Measurements from ENCODE around the gene NEK2.
"Not testable (repeated sequence)": the region's sequence is repeated elsewhere in the genome, so short reads cannot be mapped to it uniquely, and the experiment has no call there.

NEK2 gene

DNA sequence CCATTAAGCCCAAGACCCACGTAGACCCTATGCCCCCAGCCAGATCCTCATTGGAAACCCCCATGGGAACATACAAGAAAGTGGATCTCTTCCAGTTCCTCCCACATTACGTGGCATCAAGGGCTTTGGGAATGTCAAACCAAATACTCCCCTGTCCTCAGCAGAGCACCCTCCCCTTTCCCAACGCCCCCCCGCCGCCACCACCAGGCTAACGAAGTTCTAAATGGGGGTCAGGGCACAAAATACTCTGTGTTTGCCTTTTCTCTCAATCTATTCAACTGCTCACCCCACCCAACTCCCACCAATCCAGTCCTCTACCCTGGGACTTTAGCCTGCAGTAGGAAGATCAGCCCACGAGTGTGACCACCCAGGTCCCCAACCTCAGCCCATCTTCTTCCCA, 24.5 kb downstream of the NEK2 start:
- no peak for DNase-seq (ENCODE audit: low spot score)

DNA sequence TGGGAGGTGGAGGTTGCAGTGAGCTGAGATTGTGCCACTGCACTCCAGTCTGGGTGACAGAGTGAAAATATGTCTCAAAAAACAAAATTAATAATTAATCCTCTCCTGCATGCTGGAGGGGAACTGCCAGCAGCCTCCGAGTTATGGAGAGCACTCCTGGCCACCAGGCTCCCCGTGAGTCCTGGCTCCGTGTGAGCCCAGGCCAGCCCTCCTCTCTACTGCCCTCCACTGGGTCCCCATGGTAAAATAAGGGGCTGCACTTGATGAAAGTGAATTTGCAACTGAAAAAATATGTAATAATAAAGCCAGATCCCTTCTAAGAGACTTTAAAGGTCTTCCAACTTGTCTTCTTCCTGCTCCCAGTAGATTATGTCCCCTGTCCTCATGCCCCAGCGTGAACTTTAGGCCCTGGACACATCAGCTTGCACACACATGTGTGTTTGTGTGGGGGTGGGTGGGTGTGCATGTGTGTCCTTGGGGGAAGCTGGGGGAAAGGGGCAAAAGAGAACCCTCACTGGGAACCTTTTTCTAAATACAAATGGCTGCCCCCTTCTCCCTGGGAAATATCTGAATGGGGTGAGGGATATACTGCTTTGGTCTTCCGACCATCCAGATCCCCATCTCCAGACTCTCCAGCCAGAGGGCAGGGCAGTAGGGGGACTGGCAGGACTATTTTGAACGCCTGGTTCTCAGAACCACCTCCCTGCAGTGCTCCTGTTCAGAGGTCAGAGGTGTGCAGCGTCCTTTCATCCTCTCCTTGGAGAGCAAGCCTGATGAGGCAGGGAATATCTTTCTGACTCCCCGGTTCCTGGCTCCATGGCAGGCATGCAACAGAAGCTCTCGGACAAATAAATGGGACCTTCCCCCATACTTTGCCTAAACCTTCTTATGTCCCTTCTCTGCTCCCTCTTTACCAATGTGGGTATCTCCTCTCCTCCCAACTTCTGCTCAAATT, 26.2 kb downstream of the NEK2 start:
- DNase-seq (ENCODE audit: low spot score), result peak; percentile 54

GRCh38 chr1:211648336-211648735, 27.1 kb downstream of the NEK2 start:
- DNase-seq (ENCODE audit: low spot score), result no peak

- DNase-seq (ENCODE audit: low spot score), result no peak
These were observed 27.7 kb downstream of the NEK2 start for GRCh38 chr1:211647711-211648121.

DNA sequence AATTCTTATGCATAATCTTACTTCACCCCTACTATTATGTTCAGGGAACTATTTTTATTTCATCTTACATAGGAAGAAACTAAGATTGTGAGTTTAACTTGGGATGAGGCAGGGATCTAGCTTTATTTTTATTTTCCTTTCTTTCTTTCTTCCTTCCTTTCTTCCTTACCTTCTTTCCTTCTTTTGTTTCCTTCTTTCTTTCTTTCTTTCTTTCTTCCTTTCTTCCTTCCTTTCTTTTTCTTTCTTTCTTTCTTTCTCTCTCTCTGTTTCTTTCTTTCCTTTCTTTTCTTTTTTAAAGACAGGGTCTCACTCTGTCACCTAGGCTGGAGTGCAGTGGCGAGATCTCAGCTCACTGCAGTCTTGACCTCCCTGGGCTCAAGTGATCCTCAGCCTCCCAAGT, 28.9 kb downstream of the NEK2 start:
- no peak for DNase-seq (ENCODE audit: low spot score)

DNA sequence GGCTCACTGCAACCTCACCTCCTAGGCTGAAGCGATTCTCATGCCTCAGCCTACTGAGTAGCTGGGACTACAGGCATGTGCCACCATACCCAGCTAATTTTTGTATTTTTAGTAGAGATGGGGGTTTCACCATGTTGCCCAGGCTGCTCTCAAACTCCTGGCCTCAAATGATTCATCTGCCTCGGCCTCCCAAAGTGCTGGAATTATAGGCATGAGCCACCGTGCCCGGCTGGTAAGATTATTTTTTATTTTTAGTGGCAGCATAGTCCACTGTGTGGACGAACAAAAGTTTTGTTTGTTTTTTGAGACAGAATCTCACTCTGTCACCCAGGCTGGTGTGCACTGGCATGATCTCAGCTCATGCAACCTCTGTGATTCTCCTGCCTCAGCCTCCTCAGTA, 29.8 kb downstream of the NEK2 start:
- DNase-seq (ENCODE audit: low spot score), result not testable (repeated sequence)

DNA sequence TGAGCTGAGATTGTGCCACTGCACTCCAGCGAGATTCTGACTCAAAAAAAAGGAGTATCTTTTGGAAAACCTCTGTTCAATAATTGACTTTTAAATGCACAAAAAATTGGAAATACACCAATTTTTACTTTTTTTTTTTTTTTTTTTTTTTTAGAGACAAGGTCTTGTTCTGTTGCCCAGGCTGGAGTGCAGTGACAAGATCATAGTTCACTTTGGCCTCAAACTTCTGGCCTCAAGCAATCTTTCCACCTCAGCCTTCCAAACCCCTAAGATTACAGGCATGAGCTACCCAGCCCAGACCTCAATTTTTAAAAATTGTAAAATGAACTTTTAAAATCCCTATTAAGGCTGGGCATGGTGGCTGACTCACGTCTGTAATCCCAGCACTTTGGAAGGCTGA, 30.8 kb downstream of the NEK2 start:
- DNase-seq (ENCODE audit: low spot score), result no peak

GRCh38 chr1:211643324-211644212, 31.9 kb downstream of the NEK2 start:
- no peak for DNase-seq (ENCODE audit: low spot score)

DNA sequence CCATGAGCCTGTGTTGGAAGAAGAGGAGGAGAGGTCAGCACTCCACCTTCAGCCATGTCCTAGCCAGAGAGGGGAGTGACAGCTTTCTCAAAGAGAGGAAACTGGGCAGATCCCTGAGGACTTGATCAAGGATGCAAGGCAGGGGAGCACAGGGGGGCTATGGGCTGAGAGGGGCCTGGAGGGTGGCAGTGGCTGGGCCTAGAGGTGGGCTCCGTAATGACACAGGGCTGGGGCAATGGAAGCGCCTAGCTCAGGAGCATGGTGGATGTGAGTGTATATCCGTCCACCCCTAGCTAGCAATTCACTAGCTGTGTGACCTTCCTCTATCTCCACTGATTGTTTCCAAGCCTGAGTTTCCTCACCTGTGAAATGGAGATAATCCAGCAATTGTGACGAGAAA, 32.6 kb downstream of the NEK2 start:
- DNase-seq (ENCODE audit: low spot score), result no peak

DNA sequence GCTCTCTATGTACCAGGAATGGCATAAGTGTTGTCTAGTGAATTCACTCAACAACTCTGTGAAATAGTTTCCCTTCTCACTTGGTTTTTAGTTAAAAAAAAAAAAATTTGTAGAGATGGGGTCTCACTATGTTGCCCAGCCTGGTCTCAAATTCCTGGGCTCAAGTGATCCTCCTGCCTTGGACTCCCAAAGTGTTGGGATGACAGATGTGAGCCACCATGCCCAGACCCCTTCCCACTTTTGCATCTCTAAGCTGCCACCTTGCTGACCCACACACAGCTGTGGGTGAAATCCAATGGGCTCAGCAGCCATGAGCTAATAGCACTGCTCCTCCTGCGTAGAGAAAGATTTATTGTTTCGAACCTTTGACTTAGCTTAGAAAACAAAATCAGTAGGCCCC, 33.5 kb downstream of the NEK2 start:
- DNase-seq (ENCODE audit: low spot score), result no peak

GRCh38 chr1:211641044-211641800, 34.2 kb downstream of the NEK2 start:
- DNase-seq (ENCODE audit: low spot score), result no peak

DNA sequence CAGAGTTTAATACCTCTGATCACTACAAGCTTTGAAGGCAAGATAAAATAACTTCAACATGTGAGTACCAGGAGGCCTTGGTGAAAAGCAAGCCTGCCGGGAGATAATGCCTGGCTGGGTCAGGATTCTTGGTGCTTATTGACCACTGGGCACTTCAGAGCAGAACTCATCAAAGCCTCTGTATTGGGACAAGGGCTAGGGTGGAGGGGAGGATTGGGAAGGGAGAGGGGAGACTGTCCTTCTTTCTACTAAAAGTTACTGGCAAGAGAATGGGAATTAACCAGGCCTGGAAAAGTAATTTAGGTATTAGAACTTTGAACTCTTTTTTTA, 35.2 kb downstream of the NEK2 start:
- no peak for DNase-seq (ENCODE audit: low spot score)

DNA sequence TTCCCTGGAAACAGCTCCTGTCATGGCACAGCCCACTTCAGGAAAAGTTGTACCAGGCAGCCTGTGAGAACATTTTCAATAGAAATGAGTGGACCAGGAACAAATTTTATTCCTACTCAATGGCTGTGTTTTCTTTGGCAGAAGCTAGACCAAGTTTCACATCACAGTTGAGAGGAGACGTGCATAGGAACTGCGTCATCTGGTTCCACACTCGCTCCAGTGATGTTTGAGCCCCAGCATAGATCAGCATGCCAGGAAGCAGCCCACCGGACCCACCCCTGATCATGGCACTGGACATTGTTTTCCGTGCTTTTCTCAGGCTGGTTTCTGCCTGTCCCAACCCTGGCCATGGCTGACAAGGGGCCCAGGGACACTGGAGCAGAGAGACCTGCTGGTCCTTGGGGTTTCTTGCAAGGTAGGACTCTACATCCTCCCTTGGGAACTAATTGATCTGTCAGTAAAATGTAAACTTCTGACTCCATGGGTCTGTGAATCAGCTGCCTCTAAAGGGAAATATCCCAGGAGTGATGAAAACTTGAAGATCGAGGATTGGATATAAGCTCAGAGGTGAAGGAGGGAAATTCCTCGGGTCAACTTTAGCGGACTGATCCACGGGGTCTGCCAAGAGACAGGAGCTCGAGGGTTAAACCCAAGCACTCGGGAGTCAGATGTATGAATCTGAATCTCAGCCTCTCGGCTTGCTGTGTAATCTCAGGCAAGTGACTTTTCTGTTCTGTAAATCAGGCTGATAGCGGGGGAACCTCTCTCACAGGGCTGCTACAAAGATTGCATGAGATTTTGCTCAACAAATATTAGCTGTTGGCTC, 35.7 kb downstream of the NEK2 start:
- peak; percentile 80 for DNase-seq (ENCODE audit: low spot score)

DNA sequence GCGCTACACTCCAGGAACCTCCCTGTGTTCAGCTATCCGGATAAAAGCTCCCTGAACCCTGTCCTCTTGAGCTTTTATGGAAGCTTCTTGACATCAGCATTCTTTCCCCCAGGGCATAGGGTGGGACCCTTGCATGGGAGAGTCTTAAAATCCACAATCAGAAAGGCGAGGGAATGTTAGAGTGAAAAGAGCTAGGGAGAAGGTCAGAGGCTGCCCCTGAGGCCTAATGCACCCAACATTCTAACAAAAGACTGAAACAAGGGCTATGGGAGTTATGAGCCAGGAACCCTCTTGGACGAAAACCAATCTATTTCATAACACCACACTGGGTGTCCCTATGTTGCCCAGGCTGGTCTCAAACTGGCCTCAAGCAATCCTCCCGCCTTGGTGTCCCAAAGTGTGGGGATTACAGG, 36.7 kb downstream of the NEK2 start:
- no peak for DNase-seq (ENCODE audit: low spot score)

- no peak for DNase-seq (ENCODE audit: low spot score)
These were observed 37.2 kb downstream of the NEK2 start for GRCh38 chr1:211638246-211638645.

DNA sequence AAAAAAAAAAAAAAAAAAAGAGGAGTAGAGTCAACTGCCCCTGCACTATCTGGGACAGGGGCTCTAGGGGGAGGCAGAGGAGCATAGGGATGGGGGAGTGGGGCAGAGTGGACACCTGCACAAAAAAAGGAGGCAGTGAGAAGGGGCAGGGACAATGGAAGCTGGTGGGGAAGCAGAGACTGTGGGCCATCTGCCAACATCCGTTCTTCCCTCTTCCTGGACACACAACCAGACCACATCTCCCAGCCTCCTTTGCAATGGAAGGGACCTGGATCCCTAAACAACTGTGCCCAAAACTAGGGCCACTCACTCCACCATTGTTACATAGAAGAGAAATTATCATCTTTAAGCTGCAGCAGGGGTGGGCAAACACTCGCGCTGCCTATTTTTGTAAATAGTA, 38.4 kb downstream of the NEK2 start:
- no peak for DNase-seq (ENCODE audit: low spot score)

GRCh38 chr1:211636575-211637029, 38.8 kb downstream of the NEK2 start:
- peak; percentile 76 for DNase-seq (ENCODE audit: low spot score)

GRCh38 chr1:211635597-211636205, 39.7 kb downstream of the NEK2 start:
- no peak for DNase-seq (ENCODE audit: low spot score)

GRCh38 chr1:211634931-211635330, 40.5 kb downstream of the NEK2 start:
- DNase-seq (ENCODE audit: low spot score), result no peak

- no peak for DNase-seq (ENCODE audit: low spot score)
These were observed 41.0 kb downstream of the NEK2 start for GRCh38 chr1:211634461-211634860.

DNA sequence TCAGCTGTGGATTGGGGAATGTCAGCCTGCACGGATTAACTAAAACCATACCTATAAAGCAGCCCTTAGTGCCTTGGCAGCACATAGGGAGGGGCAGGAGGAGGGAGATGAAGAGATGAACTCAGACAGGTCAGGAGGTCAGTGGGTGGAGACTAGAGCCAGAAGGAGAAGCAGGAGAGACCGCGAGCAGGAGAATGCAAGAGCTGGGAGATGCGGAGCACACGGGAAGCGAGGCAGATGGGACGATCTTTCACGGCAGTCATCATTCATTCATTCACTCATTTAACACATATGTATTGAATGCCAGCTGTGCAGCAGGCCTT, 41.9 kb downstream of the NEK2 start:
- no peak for DNase-seq (ENCODE audit: low spot score)
